Glutamatergic neuron (in vitro differentiated cells): ENCODE measurements around the gene PRLR. TPM values are rescaled to one million over a fixed set of nuclear protein-coding genes. Genes with fewer than 3 reads are reported as not detected.

ENCODE experiments used
- DNase-seq: peaks from one replicate; pipeline ENCODE4 v3.0.0; 2022
- H3K27ac Mint-ChIP-seq: one replicate; pipeline ENCODE4 v1.8.0; 2020; ENCODE audit warnings: mild to moderate bottlenecking, mixed read lengths, inconsistent platforms; ENCODE audit not compliant: unreplicated experiment
- H3K27me3 Mint-ChIP-seq: one replicate; pipeline ENCODE4 v1.8.0; 2020; ENCODE audit warnings: mild to moderate bottlenecking, moderate library complexity, mixed read lengths, inconsistent platforms; ENCODE audit not compliant: unreplicated experiment
- H3K36me3 Mint-ChIP-seq: one replicate; pipeline ENCODE4 v1.8.0; 2020; ENCODE audit warnings: mild to moderate bottlenecking, mixed read lengths, inconsistent platforms; ENCODE audit not compliant: unreplicated experiment
- H3K4me1 Mint-ChIP-seq: one replicate; pipeline ENCODE4 v1.8.0; 2020; ENCODE audit warnings: mild to moderate bottlenecking, low read depth, mixed read lengths, inconsistent platforms; ENCODE audit not compliant: unreplicated experiment
- H3K4me3 Mint-ChIP-seq: one replicate; pipeline ENCODE4 v1.8.0; 2020; ENCODE audit warnings: mild to moderate bottlenecking, mixed read lengths, inconsistent platforms; ENCODE audit not compliant: unreplicated experiment
- H3K9me3 Mint-ChIP-seq: one replicate; pipeline ENCODE4 v1.8.0; 2020; ENCODE audit warnings: mild to moderate bottlenecking, moderate library complexity, mixed read lengths, inconsistent platforms; ENCODE audit not compliant: unreplicated experiment
- CTCF ChIP-seq: fragments of 200-600 bp; sonication (generic); IDR thresholded peaks from one replicate; pipeline ENCODE4 v1.5.0; 2021; ENCODE audit not compliant: partially characterized antibody, unreplicated experiment
- total RNA-seq: library from RNA; stranded (reverse); fragmentation: NEBNext Ultra II Directional; extraction: Animal tissue kit (Norgen Biotek cat#: 25700); gene quantifications from one replicate; pipeline ENCODE4 v1.2.1, GENCODE V29; 2021; ENCODE audit not compliant: unreplicated experiment

Gene PRLR
- total RNA-seq, 1 donor from 2014 or later = not detected

GRCh38 chr5:35056686-35057085, 173.6 kb downstream of the PRLR start:
- TF ChIP-seq CTCF = no peak
- Mint-ChIP-seq H3K27ac (no peak overlapping the region), H3K36me3 (no peaks in the 10 kb centered on the region), H3K27me3 (no peaks in the 10 kb centered on the region), H3K4me3 (no peak overlapping the region), H3K4me1 (no peaks in the 10 kb centered on the region), H3K9me3 (no peaks in the 10 kb centered on the region)
- DNase-seq = no peak

GRCh38 chr5:35052838-35053237, 177.4 kb downstream of the PRLR start:
- DNase-seq = no peak
- Mint-ChIP-seq H3K4me1 (no peaks in the 10 kb centered on the region), H3K4me3 (no peak overlapping the region), H3K36me3 (no peaks in the 10 kb centered on the region), H3K27me3 (peaks cover 1% of the 10 kb centered on the region), H3K27ac (no peak overlapping the region), H3K9me3 (no peaks in the 10 kb centered on the region)
- TF ChIP-seq CTCF = no peak

GRCh38 chr5:35050541-35051126, 179.7 kb downstream of the PRLR start:
- Mint-ChIP-seq H3K9me3 (no peaks in the 10 kb centered on the region), H3K27ac (no peak overlapping the region), H3K27me3 (peaks cover 1% of the 10 kb centered on the region), H3K36me3 (no peaks in the 10 kb centered on the region), H3K4me3 (no peak overlapping the region), H3K4me1 (no peaks in the 10 kb centered on the region)
- TF ChIP-seq CTCF = no peak
- DNase-seq = no peak

GRCh38 chr5:35048910-35049309, 181.4 kb downstream of the PRLR start:
- H3K9me3 Mint-ChIP-seq = no peaks in the 10 kb centered on the region
- DNase-seq = no peak
- H3K4me3 Mint-ChIP-seq = no peak overlapping the region
- no peaks in the 10 kb centered on the region for H3K4me1 Mint-ChIP-seq
- peaks cover 1% of the 10 kb centered on the region for H3K27me3 Mint-ChIP-seq
- H3K27ac Mint-ChIP-seq = no peak overlapping the region
- TF ChIP-seq CTCF = no peak
- H3K36me3 Mint-ChIP-seq = no peaks in the 10 kb centered on the region

- H3K36me3 Mint-ChIP-seq = no peaks in the 10 kb centered on the region
- no peaks in the 10 kb centered on the region for H3K4me1 Mint-ChIP-seq
- peaks cover 1% of the 10 kb centered on the region for H3K27me3 Mint-ChIP-seq
Measured at GRCh38 chr5:35047785-35048404, 182.4 kb downstream of the PRLR start, which contains the start of gene AGXT2. Gene AGXT2, minus strand, starts transcription at chr5:35047949. Its CDS starts 57 bp downstream, at chr5:35047892.

More at GRCh38 chr5:35047785-35048404, 182.4 kb downstream of the PRLR start, which contains the start of gene AGXT2:
- no peak for DNase-seq
- no peak within 1 kb of the TSS for H3K4me3 Mint-ChIP-seq
- no peak for TF ChIP-seq CTCF
- no peak within 1 kb of the TSS for H3K27ac Mint-ChIP-seq
- H3K9me3 Mint-ChIP-seq = no peaks in the 10 kb centered on the region
